NB4 (cell line): ENCODE results near the gene UMPS.
A peak's percentile ranks its signal among the peaks of the same experiment; 100 is the strongest.

Experiments used
- DNase-seq: peaks from one replicate; pipeline ENCODE4 v3.0.0; 2010; ENCODE audit warnings: low read depth
- H3K4me3 ChIP-seq: one replicate; pipeline ENCODE4 v1.5.1; 2011; ENCODE audit warnings: mild to moderate bottlenecking, low read depth, low read length, moderate library complexity
- CTCF ChIP-seq: IDR thresholded peaks from one replicate; pipeline ENCODE4 v1.5.1; 2012; ENCODE audit warnings: low read depth, low read length
- MAX ChIP-seq: IDR thresholded peaks from 2 replicates; pipeline ENCODE4 v1.6.1; 2011; ENCODE audit warnings: low read depth, low read length
- MYC ChIP-seq: IDR thresholded peaks from 2 replicates; pipeline ENCODE4 v1.6.1; 2011; ENCODE audit warnings: low read depth, low read length
- POLR2A ChIP-seq: IDR thresholded peaks from 2 replicates; pipeline ENCODE4 v1.6.1; 2011; ENCODE audit warnings: mild to moderate bottlenecking; ENCODE audit not compliant: insufficient read length; ENCODE audit errors: extremely low read depth

UMPS gene

GRCh38 chr3:124730129-124730940, at the start of gene UMPS:
TSS of gene UMPS (plus strand) at chr3:124730452. CDS start at chr3:124730472, 20 bp downstream.
- peak; percentile 89 for TF ChIP-seq MYC
- peak; percentile 78 for TF ChIP-seq MAX
- TF ChIP-seq CTCF: no peak
- TF ChIP-seq POLR2A: peak; percentile 87
- DNase-seq: peak; percentile 86
- H3K4me3 ChIP-seq: peak within 1 kb of the TSS; percentile 100

GRCh38 chr3:124680521-124680920, 49.7 kb upstream of the UMPS start:
- TF ChIP-seq MYC: no peak
- no peak for TF ChIP-seq CTCF
- no peak for TF ChIP-seq MAX
- no peak for TF ChIP-seq POLR2A
- no peak for DNase-seq
- no peak overlapping the region for H3K4me3 ChIP-seq

GRCh38 chr3:124682263-124682662, 48.0 kb upstream of the UMPS start:
- no peak for DNase-seq
- H3K4me3 ChIP-seq: no peak overlapping the region
- TF ChIP-seq POLR2A (no peak), MYC (no peak), CTCF (no peak), MAX (no peak)

GRCh38 chr3:124684459-124684858, 45.8 kb upstream of the UMPS start:
- no peak overlapping the region for H3K4me3 ChIP-seq
- TF ChIP-seq MAX (no peak), CTCF (no peak), POLR2A (no peak)
- DNase-seq: no peak

GRCh38 chr3:124685067-124685466, 45.2 kb upstream of the UMPS start:
- no peak for TF ChIP-seq POLR2A
- H3K4me3 ChIP-seq: no peak overlapping the region
- DNase-seq: no peak

- TF ChIP-seq MYC (no peak), MAX (no peak), POLR2A (no peak), CTCF (no peak)
- no peak overlapping the region for H3K4me3 ChIP-seq
- DNase-seq: no peak
Measured at GRCh38 chr3:124685481-124685880, 44.8 kb upstream of the UMPS start.
